RWPE1 (cell line): ENCODE data around the gene EIF2B2.

Experiments used
- CTCF ChIA-PET: fragments of 350-600 bp; sonication (Branson Sonifier 250); formaldehyde crosslinking; extraction: SDS; loops from one replicate; lab custom pipeline; 2021; lab: Yijun Ruan, JAX
- POLR2A ChIA-PET: fragments of 400-600 bp; formaldehyde crosslinking; extraction: SDS; loops from one replicate; lab custom pipeline; 2020; ENCODE audit warnings: antibody characterized with exemption; ENCODE audit not compliant: low non-redundant PET; lab: Yijun Ruan, JAX
- DNase-seq: peaks from one replicate; pipeline ENCODE4 v3.0.0; 2012; ENCODE audit warnings: low spot score
- H3K27ac ChIP-seq: fragments of 450-650 bp; 2 replicates; pipeline ENCODE4 v1.5.1; 2017
- TF ChIP-seq, protein P1 (sequence below): fragments of 450-650 bp; conservative IDR thresholded peaks from 2 replicates; pipeline ENCODE4 v1.5.1; 2017; ENCODE audit warnings: low read depth, mild to moderate bottlenecking

EIF2B2 gene

GRCh38 chr14:75002392-75003249, at the start of gene EIF2B2:
Gene EIF2B2 (plus strand): TSS chr14:75002921. CDS start chr14:75002991, 70 bp downstream.
- TF ChIP-seq, protein P1, sequence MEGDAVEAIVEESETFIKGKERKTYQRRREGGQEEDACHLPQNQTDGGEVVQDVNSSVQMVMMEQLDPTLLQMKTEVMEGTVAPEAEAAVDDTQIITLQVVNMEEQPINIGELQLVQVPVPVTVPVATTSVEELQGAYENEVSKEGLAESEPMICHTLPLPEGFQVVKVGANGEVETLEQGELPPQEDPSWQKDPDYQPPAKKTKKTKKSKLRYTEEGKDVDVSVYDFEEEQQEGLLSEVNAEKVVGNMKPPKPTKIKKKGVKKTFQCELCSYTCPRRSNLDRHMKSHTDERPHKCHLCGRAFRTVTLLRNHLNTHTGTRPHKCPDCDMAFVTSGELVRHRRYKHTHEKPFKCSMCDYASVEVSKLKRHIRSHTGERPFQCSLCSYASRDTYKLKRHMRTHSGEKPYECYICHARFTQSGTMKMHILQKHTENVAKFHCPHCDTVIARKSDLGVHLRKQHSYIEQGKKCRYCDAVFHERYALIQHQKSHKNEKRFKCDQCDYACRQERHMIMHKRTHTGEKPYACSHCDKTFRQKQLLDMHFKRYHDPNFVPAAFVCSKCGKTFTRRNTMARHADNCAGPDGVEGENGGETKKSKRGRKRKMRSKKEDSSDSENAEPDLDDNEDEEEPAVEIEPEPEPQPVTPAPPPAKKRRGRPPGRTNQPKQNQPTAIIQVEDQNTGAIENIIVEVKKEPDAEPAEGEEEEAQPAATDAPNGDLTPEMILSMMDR, result no peak
- peak; percentile 99 for DNase-seq
- POLR2A ChIA-PET, result no interaction called here

GRCh38 chr14:74953686-74954085, 49.0 kb upstream of the EIF2B2 start:
- DNase-seq, result no peak
- CTCF ChIA-PET, result interaction anchor here (1.0 to 1.4 kb wide), 3 partner anchors 9 to 135 kb away, joined by 4 to 8 read pairs (median 5); no protein-coding TSS in a partner anchor
- H3K27ac ChIP-seq, result peak overlapping the region; percentile 60
- TF ChIP-seq, protein P1, result no peak
- POLR2A ChIA-PET, result no interaction called here

More at GRCh38 chr14:75002392-75003249, at the start of gene EIF2B2:
- H3K27ac ChIP-seq, result peak within 1 kb of the TSS; percentile 83
- CTCF ChIA-PET, result interaction anchor here (0.5 to 1.0 kb wide), 3 partner anchors 61 to 97 kb away, joined by 3 to 4 read pairs (median 4); partner anchors contain the start of gene ACYP1

DNA sequence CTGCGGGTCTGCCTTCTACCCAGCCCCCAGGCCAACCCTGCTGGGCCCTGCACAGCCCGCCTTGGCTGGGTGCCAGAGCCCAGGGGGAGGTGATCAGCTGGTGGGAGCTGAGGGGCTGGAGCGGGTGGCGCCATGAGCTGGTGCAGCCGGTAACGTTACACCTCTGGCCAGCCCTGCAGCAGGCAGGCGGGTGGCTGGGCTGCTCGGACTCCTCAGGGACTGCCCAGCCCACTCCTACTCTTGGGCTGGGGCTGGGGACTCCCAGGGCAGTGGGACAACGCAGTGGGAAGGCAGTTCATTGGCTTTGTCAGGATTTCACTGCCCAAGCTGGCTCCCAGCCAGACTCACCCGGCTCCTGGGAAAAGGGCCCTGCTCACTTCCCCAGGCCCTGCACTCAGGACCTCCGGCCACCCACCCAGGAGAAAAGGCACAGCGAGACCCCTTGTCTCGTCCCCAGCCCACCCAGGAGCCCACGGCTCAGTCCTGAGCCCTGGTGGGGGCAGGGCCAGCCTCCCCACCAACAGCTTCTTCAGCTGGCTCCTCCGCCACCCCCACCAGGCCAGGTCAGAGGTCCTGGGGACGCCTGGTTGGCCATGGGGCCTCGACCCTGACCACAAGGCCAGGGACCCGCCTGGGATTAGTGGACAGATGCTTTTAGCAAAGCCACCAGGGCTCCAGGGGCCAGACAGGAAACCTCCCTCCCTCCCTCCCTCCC, 48.3 kb upstream of the EIF2B2 start:
- ChIA-PET CTCF (interaction anchor here (1.0 to 1.4 kb wide), 3 partner anchors 8 to 134 kb away, joined by 4 to 8 read pairs (median 5); no protein-coding TSS in a partner anchor), POLR2A (no interaction called here)
- TF ChIP-seq, protein P1, result no peak
- H3K27ac ChIP-seq, result peak overlapping the region; percentile 60
- DNase-seq, result no peak

DNA sequence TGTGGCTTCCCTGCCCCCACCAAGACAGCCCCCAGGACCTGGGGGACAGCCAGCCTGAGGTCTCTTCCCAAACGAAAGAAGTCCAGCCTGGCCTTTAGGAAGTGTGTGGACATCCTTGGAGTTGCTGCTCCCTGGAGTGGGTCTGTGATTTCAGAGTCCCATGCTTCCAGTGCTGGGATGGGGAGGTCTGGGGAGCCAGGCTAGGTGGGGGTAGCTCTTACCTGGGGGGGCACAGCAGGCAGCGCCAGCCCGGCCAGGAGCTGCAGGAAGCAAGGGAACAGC, 47.8 kb upstream of the EIF2B2 start:
- TF ChIP-seq, protein P1, result no peak
- no peak for DNase-seq
- CTCF ChIA-PET, result interaction anchor here (0.5 to 1.1 kb wide), 2 partner anchors 9 to 10 kb away, joined by 3 to 4 read pairs; no protein-coding TSS in a partner anchor
- peak overlapping the region; percentile 60 for H3K27ac ChIP-seq
- POLR2A ChIA-PET, result no interaction called here

- peak; percentile 50 for DNase-seq
- TF ChIP-seq, protein P1, result no peak
- POLR2A ChIA-PET, result no interaction called here
- CTCF ChIA-PET, result interaction anchor here (0.5 to 1.1 kb wide), 3 partner anchors 9 to 138 kb away, joined by 3 to 4 read pairs (median 4); no protein-coding TSS in a partner anchor
- peak within 1 kb of the TSS; percentile 60 for H3K27ac ChIP-seq
Observed at GRCh38 chr14:74955229-74956026, 47.3 kb upstream of the EIF2B2 start, which contains the start of gene PGF. Gene PGF (minus strand): TSS chr14:74955597. CDS start chr14:74955242, 355 bp downstream.
